Coronary artery (tissue), 2 donors: ENCODE results near the gene DAB1.

ENCODE experiments used
- DNase-seq: peaks from one replicate; pipeline ENCODE4 v3.0.0-alpha.2; 2017; ENCODE audit warnings: low spot score
- H3K27ac ChIP-seq, 2 donors: fragments of 200-600 bp; sonication (generic); one replicate each; pipeline ENCODE4 v1.5.1; 2016 to 2019
- H3K4me3 ChIP-seq: fragments of 200-600 bp; sonication (generic); 2 replicates; pipeline ENCODE4 v1.5.1; 2016; ENCODE audit warnings: mild to moderate bottlenecking, moderate library complexity
- TF ChIP-seq, protein P1 (sequence below): fragments of 200-600 bp; sonication (generic); IDR thresholded peaks from one replicate; pipeline ENCODE4 v1.5.1; 2019; ENCODE audit warnings: antibody characterized with exemption

The DAB1 gene

DNA sequence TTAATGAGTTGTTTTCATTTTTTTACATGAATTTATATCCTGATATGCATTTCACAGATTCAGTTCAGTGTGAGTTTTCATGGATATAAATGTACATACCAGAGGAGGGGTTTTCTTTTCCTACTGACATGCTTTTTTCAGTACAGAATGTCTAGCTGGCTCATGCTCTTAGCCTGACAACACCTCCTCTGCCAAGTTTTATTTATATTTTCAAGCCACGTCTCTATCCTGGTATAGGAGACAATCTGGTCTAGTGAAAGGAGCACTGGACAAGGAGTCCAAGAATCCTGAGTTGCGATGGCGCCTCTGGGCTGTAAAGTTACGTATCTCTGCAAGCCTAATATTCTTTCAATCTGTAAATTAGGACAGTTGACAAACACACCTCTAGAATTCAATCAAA, 4.9 kb downstream of the DAB1 start:
- Histone ChIP-seq H3K27ac (no peak overlapping the region), H3K4me3 (no peak overlapping the region)
- no peak for DNase-seq
- TF ChIP-seq, protein P1, sequence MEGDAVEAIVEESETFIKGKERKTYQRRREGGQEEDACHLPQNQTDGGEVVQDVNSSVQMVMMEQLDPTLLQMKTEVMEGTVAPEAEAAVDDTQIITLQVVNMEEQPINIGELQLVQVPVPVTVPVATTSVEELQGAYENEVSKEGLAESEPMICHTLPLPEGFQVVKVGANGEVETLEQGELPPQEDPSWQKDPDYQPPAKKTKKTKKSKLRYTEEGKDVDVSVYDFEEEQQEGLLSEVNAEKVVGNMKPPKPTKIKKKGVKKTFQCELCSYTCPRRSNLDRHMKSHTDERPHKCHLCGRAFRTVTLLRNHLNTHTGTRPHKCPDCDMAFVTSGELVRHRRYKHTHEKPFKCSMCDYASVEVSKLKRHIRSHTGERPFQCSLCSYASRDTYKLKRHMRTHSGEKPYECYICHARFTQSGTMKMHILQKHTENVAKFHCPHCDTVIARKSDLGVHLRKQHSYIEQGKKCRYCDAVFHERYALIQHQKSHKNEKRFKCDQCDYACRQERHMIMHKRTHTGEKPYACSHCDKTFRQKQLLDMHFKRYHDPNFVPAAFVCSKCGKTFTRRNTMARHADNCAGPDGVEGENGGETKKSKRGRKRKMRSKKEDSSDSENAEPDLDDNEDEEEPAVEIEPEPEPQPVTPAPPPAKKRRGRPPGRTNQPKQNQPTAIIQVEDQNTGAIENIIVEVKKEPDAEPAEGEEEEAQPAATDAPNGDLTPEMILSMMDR = no peak

DNA sequence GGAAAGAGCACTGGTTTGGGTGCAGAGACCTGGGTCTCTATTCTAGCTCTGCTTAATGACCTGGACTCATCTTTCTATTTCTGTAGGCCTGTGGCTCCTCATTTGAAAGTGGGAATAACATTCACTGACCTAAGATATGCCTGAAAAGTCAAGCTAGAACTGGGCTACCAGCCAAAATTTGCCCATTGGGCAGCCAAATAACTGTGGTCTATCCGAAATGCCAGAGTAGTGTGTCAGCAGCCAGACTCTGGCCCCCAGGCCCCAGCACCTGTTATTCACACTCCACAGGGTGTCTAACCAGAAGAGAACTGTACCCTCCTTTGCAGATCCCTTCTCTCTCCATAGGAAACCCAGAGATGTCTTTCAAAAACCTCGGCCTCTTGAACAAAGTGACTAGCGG, 12.6 kb downstream of the DAB1 start:
- H3K4me3 ChIP-seq = no peak overlapping the region
- no peak for DNase-seq
- no peak overlapping the region for H3K27ac ChIP-seq
- TF ChIP-seq, protein P1 = no peak

DNA sequence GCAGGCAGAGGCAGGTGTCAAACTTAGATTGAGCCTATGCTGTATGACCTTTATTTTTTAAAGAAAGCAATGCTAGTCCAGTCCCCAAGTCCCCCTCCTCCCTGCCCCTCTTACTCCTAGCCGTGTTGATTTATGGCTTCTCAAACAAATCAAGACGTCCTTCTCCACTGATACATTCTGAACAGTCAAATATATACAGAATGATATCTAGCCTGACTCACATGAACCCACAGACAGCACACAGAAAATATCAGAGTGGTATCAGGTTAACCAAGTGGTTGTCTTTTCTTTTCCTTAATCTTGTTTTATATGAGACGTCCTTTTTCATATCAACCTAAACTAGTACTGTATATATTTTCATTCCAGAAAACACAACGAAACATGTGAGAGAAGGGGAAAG, 13.4 kb downstream of the DAB1 start:
- no peak overlapping the region for H3K4me3 ChIP-seq
- H3K27ac ChIP-seq = no peak overlapping the region
- DNase-seq = no peak
- TF ChIP-seq, protein P1 = no peak

DNA sequence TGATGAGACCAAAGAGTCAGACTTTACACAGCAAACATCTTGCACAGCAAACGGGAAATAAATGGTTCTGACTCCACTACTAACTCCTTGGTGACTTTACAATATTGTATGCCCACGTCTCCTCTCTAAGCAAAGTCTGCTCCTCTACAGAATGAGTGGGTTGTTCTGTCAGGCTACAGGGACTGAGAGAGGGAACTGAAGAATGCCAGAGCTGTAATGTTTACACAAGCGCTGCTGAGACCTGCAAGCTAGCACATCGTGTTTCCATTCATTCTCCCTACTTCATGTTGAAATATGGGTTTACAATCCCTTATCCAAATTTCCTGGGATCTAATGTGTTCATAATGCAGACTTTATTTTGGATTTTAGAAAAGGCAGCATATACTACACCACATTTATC, 15.9 kb downstream of the DAB1 start:
- H3K27ac ChIP-seq = no peak overlapping the region
- TF ChIP-seq, protein P1 = no peak
- no peak overlapping the region for H3K4me3 ChIP-seq
- no peak for DNase-seq

DNA sequence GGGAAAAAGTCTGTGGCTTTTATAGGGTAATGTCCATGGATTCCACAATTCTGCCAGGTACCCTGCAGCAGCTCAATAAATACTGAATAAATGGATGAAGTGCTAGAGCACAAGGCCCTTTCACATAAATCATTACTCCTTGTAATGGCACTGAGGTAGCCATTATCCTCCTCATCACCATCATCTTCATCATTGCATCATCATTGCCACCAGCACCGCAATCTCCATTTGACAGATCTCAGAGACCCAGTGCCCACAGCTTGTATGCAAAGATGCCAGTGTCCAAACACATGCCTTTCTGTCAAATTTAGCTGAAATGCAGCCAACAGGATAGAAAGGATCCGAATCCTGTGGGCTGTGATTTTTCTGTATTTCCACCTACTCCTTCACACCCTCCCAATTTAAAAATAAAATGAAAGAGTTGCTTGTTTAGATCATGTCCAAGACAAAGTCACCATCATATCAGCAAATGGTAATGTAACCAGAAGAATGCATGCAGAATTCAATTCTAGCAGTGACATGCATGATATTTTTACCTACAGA, 17.4 kb downstream of the DAB1 start:
- H3K27ac ChIP-seq = no peak overlapping the region
- DNase-seq = no peak
- TF ChIP-seq, protein P1 = no peak
- H3K4me3 ChIP-seq = no peak overlapping the region

DNA sequence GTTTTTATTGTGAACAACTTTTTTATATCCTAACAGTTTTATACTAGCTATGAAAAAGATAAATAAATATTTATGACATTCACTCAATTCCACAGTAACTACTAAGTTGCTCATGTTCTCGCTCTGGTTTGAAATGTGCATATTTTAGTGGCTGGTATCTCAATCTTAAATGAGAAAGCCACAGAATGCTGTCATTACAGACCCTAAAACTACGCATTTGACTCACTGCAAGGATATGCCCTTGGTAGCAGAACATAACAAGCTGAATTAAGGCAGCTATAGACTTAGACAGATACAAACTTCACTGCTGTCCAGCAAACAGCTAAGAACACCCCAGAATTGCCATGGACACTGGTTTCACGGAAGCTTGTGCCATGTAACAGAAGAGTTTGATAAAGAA, 19.0 kb downstream of the DAB1 start:
- no peak for DNase-seq
- H3K27ac ChIP-seq = no peak overlapping the region
- H3K4me3 ChIP-seq = no peak overlapping the region
- TF ChIP-seq, protein P1 = no peak

DNA sequence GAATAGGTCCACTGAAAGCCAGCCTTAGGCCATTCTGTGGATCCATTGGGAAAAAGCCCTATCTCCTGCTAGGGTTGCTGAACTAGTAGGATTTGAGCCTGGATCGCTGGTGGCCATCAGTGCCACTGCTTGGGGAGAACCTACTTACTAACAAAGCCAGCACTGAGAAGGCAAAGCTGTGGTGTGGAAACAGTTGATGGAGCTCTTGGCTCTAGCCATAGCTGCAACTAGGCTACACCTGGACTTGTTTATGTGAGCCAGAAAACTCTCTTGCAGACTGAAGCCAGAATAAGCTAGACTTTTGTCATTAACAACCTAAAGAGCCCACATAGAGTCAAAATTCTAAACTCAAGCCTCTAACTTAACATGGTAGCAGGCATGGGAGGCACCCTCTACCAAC, 20.7 kb downstream of the DAB1 start:
- TF ChIP-seq, protein P1 = no peak
- H3K27ac ChIP-seq = no peak overlapping the region
- no peak for DNase-seq
- no peak overlapping the region for H3K4me3 ChIP-seq
